IPS-20b (cell line): ENCODE measurements around the gene SND1.

ENCODE experiments used
- H3K27ac ChIP-seq: one replicate; pipeline ENCODE4 v1.5.1; 2013; ENCODE audit warnings: low read length
- H3K27me3 ChIP-seq: 2 replicates; pipeline ENCODE4 v1.6.1; 2013; ENCODE audit warnings: mild to moderate bottlenecking, low read length, inconsistent platforms; ENCODE audit not compliant: insufficient read depth
- H3K36me3 ChIP-seq: 2 replicates; pipeline ENCODE4 v1.6.1; 2013; ENCODE audit warnings: low read depth, mild to moderate bottlenecking, inconsistent platforms, low read length, moderate library complexity; ENCODE audit not compliant: insufficient read depth
- H3K4me1 ChIP-seq: 2 replicates; pipeline ENCODE4 v1.6.1; 2013; ENCODE audit warnings: mild to moderate bottlenecking, control low read depth, inconsistent platforms, low read length, moderate library complexity; ENCODE audit not compliant: insufficient read depth
- H3K4me3 ChIP-seq: 2 replicates; pipeline ENCODE4 v1.5.1; 2013; ENCODE audit warnings: mild to moderate bottlenecking, low read length, inconsistent platforms
- H3K9ac ChIP-seq: 2 replicates; pipeline ENCODE4 v1.6.1; 2013; ENCODE audit warnings: low read depth, mild to moderate bottlenecking, inconsistent platforms, low read length, moderate library complexity
- H3K9me3 ChIP-seq: 2 replicates; pipeline ENCODE4 v1.6.1; 2013; ENCODE audit warnings: mild to moderate bottlenecking, low read depth, low read length, inconsistent platforms; ENCODE audit not compliant: insufficient read depth

SND1 gene

GRCh38 chr7:127909424-127910152 is 257.6 kb downstream of the SND1 start:
- H3K9me3 ChIP-seq: no peaks in the 10 kb centered on the region
- H3K36me3 ChIP-seq: peaks cover 9% of the 10 kb centered on the region; the same call in 1 of the 2 replicates
- H3K4me1 ChIP-seq: peaks cover 23% of the 10 kb centered on the region
- H3K27ac ChIP-seq: no peak overlapping the region
- H3K9ac ChIP-seq: no peak overlapping the region
- H3K4me3 ChIP-seq: no peak overlapping the region
- no peaks in the 10 kb centered on the region for H3K27me3 ChIP-seq

- H3K27ac ChIP-seq: no peak overlapping the region
- peaks cover 12% of the 10 kb centered on the region for H3K4me1 ChIP-seq
- no peaks in the 10 kb centered on the region for H3K27me3 ChIP-seq
- H3K36me3 ChIP-seq: peaks cover 2% of the 10 kb centered on the region; the same call in 1 of the 2 replicates
- H3K9ac ChIP-seq: no peak overlapping the region
- no peaks in the 10 kb centered on the region for H3K9me3 ChIP-seq
- H3K4me3 ChIP-seq: no peak overlapping the region
These were observed 258.7 kb downstream of the SND1 start for GRCh38 chr7:127910670-127911069.

GRCh38 chr7:127911968-127912511 is 260.0 kb downstream of the SND1 start:
- Histone ChIP-seq H3K27ac (no peak overlapping the region), H3K4me1 (peaks cover 7% of the 10 kb centered on the region), H3K27me3 (no peaks in the 10 kb centered on the region)

GRCh38 chr7:127912901-127913300 is 260.9 kb downstream of the SND1 start:
- H3K27ac ChIP-seq: no peak overlapping the region

More at GRCh38 chr7:127911968-127912511, 260.0 kb downstream of the SND1 start:
- H3K36me3 ChIP-seq: no peaks in the 10 kb centered on the region
- H3K4me3 ChIP-seq: no peak overlapping the region
- H3K9me3 ChIP-seq: no peaks in the 10 kb centered on the region
- H3K9ac ChIP-seq: no peak overlapping the region

GRCh38 chr7:127913686-127914085 is 261.7 kb downstream of the SND1 start:
- H3K27me3 ChIP-seq: no peaks in the 10 kb centered on the region
- H3K9me3 ChIP-seq: no peaks in the 10 kb centered on the region
- H3K4me3 ChIP-seq: no peak overlapping the region
- H3K36me3 ChIP-seq: no peaks in the 10 kb centered on the region
- peaks cover 7% of the 10 kb centered on the region for H3K4me1 ChIP-seq
- no peak overlapping the region for H3K9ac ChIP-seq
- H3K27ac ChIP-seq: no peak overlapping the region

More at GRCh38 chr7:127912901-127913300, 260.9 kb downstream of the SND1 start:
- H3K4me1 ChIP-seq: peaks cover 7% of the 10 kb centered on the region
- no peak overlapping the region for H3K9ac ChIP-seq
- H3K4me3 ChIP-seq: no peak overlapping the region
- H3K36me3 ChIP-seq: no peaks in the 10 kb centered on the region
- H3K9me3 ChIP-seq: no peaks in the 10 kb centered on the region
- no peaks in the 10 kb centered on the region for H3K27me3 ChIP-seq

GRCh38 chr7:127914693-127915092 is 262.7 kb downstream of the SND1 start:
- Histone ChIP-seq H3K36me3 (no peaks in the 10 kb centered on the region), H3K4me1 (peaks cover 7% of the 10 kb centered on the region), H3K27me3 (no peaks in the 10 kb centered on the region), H3K9me3 (no peaks in the 10 kb centered on the region), H3K4me3 (no peak overlapping the region), H3K9ac (no peak overlapping the region), H3K27ac (no peak overlapping the region)

- H3K36me3 ChIP-seq: no peaks in the 10 kb centered on the region
- H3K4me1 ChIP-seq: peaks cover 7% of the 10 kb centered on the region
- no peaks in the 10 kb centered on the region for H3K9me3 ChIP-seq
- H3K9ac ChIP-seq: no peak overlapping the region
- H3K4me3 ChIP-seq: no peak overlapping the region
- no peak overlapping the region for H3K27ac ChIP-seq
- no peaks in the 10 kb centered on the region for H3K27me3 ChIP-seq
These were observed 264.7 kb downstream of the SND1 start for GRCh38 chr7:127916735-127917134.

GRCh38 chr7:127918130-127918529 is 266.1 kb downstream of the SND1 start:
- H3K4me1 ChIP-seq: no peaks in the 10 kb centered on the region; the same call in none of the 2 replicates
- no peak overlapping the region for H3K9ac ChIP-seq
- no peaks in the 10 kb centered on the region for H3K9me3 ChIP-seq
- H3K27ac ChIP-seq: no peak overlapping the region
- H3K4me3 ChIP-seq: no peak overlapping the region
- no peaks in the 10 kb centered on the region for H3K36me3 ChIP-seq
- H3K27me3 ChIP-seq: no peaks in the 10 kb centered on the region

- Histone ChIP-seq H3K4me1 (no peaks in the 10 kb centered on the region; the same call in 1 of the 2 replicates), H3K36me3 (no peaks in the 10 kb centered on the region), H3K9ac (no peak overlapping the region), H3K9me3 (no peaks in the 10 kb centered on the region), H3K4me3 (no peak overlapping the region), H3K27me3 (no peaks in the 10 kb centered on the region), H3K27ac (no peak overlapping the region)
These were observed 268.9 kb downstream of the SND1 start for GRCh38 chr7:127920787-127921438.

- Histone ChIP-seq H3K36me3 (no peaks in the 10 kb centered on the region), H3K4me1 (peaks cover 6% of the 10 kb centered on the region; the same call in 1 of the 2 replicates), H3K9ac (no peak overlapping the region), H3K27me3 (no peaks in the 10 kb centered on the region), H3K4me3 (no peak overlapping the region), H3K27ac (no peak overlapping the region), H3K9me3 (no peaks in the 10 kb centered on the region)
These were observed 270.7 kb downstream of the SND1 start for GRCh38 chr7:127922656-127923055.

GRCh38 chr7:127924874-127925273 is 272.9 kb downstream of the SND1 start:
- Histone ChIP-seq H3K4me1 (peaks cover 6% of the 10 kb centered on the region; the same call in 1 of the 2 replicates), H3K9me3 (no peaks in the 10 kb centered on the region), H3K4me3 (no peak overlapping the region), H3K9ac (no peak overlapping the region), H3K27ac (no peak overlapping the region), H3K36me3 (peaks cover 10% of the 10 kb centered on the region), H3K27me3 (no peaks in the 10 kb centered on the region)

- Histone ChIP-seq H3K9ac (no peak overlapping the region), H3K27ac (no peak overlapping the region), H3K4me3 (no peak overlapping the region), H3K36me3 (peaks cover 34% of the 10 kb centered on the region), H3K4me1 (peaks cover 6% of the 10 kb centered on the region; the same call in 1 of the 2 replicates), H3K27me3 (no peaks in the 10 kb centered on the region), H3K9me3 (no peaks in the 10 kb centered on the region)
These were observed 275.3 kb downstream of the SND1 start for GRCh38 chr7:127927348-127927696.
